Endothelial cell of umbilical vein (primary cell): ENCODE results near the gene SPHK2. TPM values are rescaled to one million over a fixed set of nuclear protein-coding genes. Genes with fewer than 3 reads are reported as not detected.

ENCODE experiments used
- BruUV-seq: library from RNA; stranded (reverse); fragments of 400-500 nt; replicated peaks from 2 replicates; lab custom pipeline; 2021; lab: Mats Ljungman, UMichigan
- CTCF ChIA-PET: fragments of 300-600, 350-600 bp; sonication (Branson Sonifier 250); formaldehyde crosslinking; loops from one replicate; lab custom pipeline; 2021; ENCODE audit warnings: antibody characterized with exemption, inconsistent platforms; lab: Charles Lee
- POLR2A ChIA-PET: fragments of 300-600, 350-600 bp; sonication (Branson Sonifier 250); formaldehyde crosslinking; loops from one replicate; lab custom pipeline; 2021; ENCODE audit warnings: antibody characterized with exemption, inconsistent platforms; lab: Charles Lee
- DNase-seq: peaks from one replicate; pipeline ENCODE4 v3.0.0-alpha.2; 2011; ENCODE audit warnings: low read depth, low spot score
- FAIRE-seq: peaks from 2 replicates; lab custom pipeline; 2011; peaks lifted over from hg19 to GRCh38; lab: Jason Lieb, UNC
- H2AFZ ChIP-seq: 2 replicates; pipeline ENCODE4 v1.6.0; 2012; ENCODE audit warnings: low read depth, low read length, control low read depth, inconsistent platforms
- H3K27ac ChIP-seq: 2 replicates; pipeline ENCODE4 v1.5.1; 2011; ENCODE audit warnings: low read depth, mild to moderate bottlenecking, control low read depth, low read length, moderate library complexity; ENCODE audit not compliant: insufficient read depth
- H3K27me3 ChIP-seq, 2 experiments: 2 replicates each; pipeline versions ENCODE4 v1.6.0 to v1.6.1; 2011; ENCODE audit warnings: low read length in 2 of 2, mixed read lengths in 1 of 2; ENCODE audit not compliant: control insufficient read depth in 2 of 2, insufficient read depth in 2 of 2
- H3K36me3 ChIP-seq, 2 experiments: 2 replicates in 1 of 2; 3 replicates in 1 of 2; pipeline ENCODE4 v1.5.1; 2011; ENCODE audit warnings: low read length in 2 of 2, mild to moderate bottlenecking in 1 of 2, moderate library complexity in 1 of 2; ENCODE audit not compliant: control insufficient read depth in 2 of 2, insufficient read depth in 2 of 2; ENCODE audit errors: extremely low read depth in 1 of 2
- H3K4me1 ChIP-seq: 3 replicates; pipeline ENCODE4 v1.5.1; 2011; ENCODE audit warnings: mild to moderate bottlenecking, low read length; ENCODE audit not compliant: control insufficient read depth, insufficient read depth; ENCODE audit errors: extremely low read depth
- H3K4me2 ChIP-seq: 2 replicates; pipeline ENCODE4 v1.6.1; 2011; ENCODE audit warnings: low read length, control low read depth, mixed read lengths; ENCODE audit not compliant: insufficient read depth
- H3K4me3 ChIP-seq, 3 experiments: fragments of 200-600 bp in 1 of 3; sonication (generic), shearing (Covaris generic) in 1 of 3; replicated peaks in 1 of 3; 2 replicates each; pipeline ENCODE4 v1.5.1; 2011 to 2016; ENCODE audit warnings: control low read depth in 3 of 3, low read length in 3 of 3, mild to moderate bottlenecking in 2 of 3, inconsistent platforms in 1 of 3, low read depth in 1 of 3, moderate library complexity in 1 of 3; ENCODE audit not compliant: insufficient read depth in 1 of 3
- H3K79me2 ChIP-seq: 2 replicates; pipeline ENCODE4 v1.6.0; 2012; ENCODE audit warnings: low read length, inconsistent platforms; ENCODE audit not compliant: control insufficient read depth, insufficient read depth
- H3K9ac ChIP-seq: replicated peaks from 2 replicates; pipeline ENCODE3; 2011; ENCODE audit warnings: low read length, control low read depth; ENCODE audit not compliant: insufficient read depth; ENCODE audit errors: extremely low read depth
- H3K9me1 ChIP-seq: replicated peaks from 3 replicates; pipeline ENCODE4 v1.6.0; 2011; ENCODE audit warnings: mild to moderate bottlenecking, low read length; ENCODE audit not compliant: control insufficient read depth, insufficient read depth; ENCODE audit errors: extremely low read depth
- H3K9me3 ChIP-seq: replicated peaks from 2 replicates; pipeline ENCODE4 v1.5.1; 2012; ENCODE audit warnings: low read length, inconsistent platforms; ENCODE audit not compliant: control insufficient read depth, insufficient read depth
- H4K20me1 ChIP-seq: replicated peaks from 2 replicates; pipeline ENCODE3; 2011; ENCODE audit warnings: mild to moderate bottlenecking, low read length; ENCODE audit not compliant: control insufficient read depth, insufficient read depth; ENCODE audit errors: extremely low read depth
- EZH2 ChIP-seq: IDR thresholded peaks from 2 replicates; pipeline ENCODE4 v1.6.1; 2012; ENCODE audit warnings: borderline replicate concordance, low read depth, mild to moderate bottlenecking, moderate library complexity, low read length, inconsistent platforms; ENCODE audit not compliant: severe bottlenecking
- FOS ChIP-seq: IDR thresholded peaks from 2 replicates; pipeline ENCODE4 v1.6.1; 2011; ENCODE audit warnings: mild to moderate bottlenecking, low read length, moderate library complexity, borderline replicate concordance; ENCODE audit not compliant: insufficient read depth
- GATA2 ChIP-seq: IDR thresholded peaks from 2 replicates; pipeline ENCODE4 v1.7.0; 2011; ENCODE audit warnings: low read depth, mild to moderate bottlenecking, moderate library complexity, mixed read lengths, low read length; ENCODE audit not compliant: insufficient read length, insufficient read depth
- JUN ChIP-seq: IDR thresholded peaks from 2 replicates; pipeline ENCODE4 v1.6.1; 2011; ENCODE audit warnings: borderline replicate concordance, low read depth; ENCODE audit not compliant: insufficient read length, insufficient read depth
- MYC ChIP-seq: IDR thresholded peaks from one replicate; pipeline ENCODE4 v1.6.1; 2011; ENCODE audit warnings: mild to moderate bottlenecking, low read depth, low read length
- POLR2A ChIP-seq: IDR thresholded peaks from 2 replicates; pipeline ENCODE4 v1.6.1; 2012; ENCODE audit warnings: low read depth, mild to moderate bottlenecking, control low read depth, low read length
- POLR2AphosphoS5 ChIP-seq: IDR thresholded peaks from 2 replicates; pipeline ENCODE4 v1.6.1; 2012; ENCODE audit warnings: low read depth, mild to moderate bottlenecking, control low read depth, low read length, moderate library complexity; ENCODE audit not compliant: insufficient read depth
- dilution Hi-C: fragments of 300-500 bp; cut with MboI; formaldehyde crosslinking; loops from one replicate; pipeline ENCODE4 v1.15.0; 2019; ENCODE audit warnings: low sequenced_read_pairs; ENCODE audit not compliant: extremely low pct_ligation_motif_present
- intact Hi-C: fragments of 100-400 bp; cut with micrococcal nuclease; formaldehyde crosslinking; loops from one replicate; pipeline ENCODE4 v1.10.0; 2022
- polyA plus RNA-seq, 4 experiments: library from polyadenylated mRNA; depleted of rRNA in 3 of 4; stranded (reverse) in 3 of 4; unstranded in 1 of 4; fragments of >200 nt; gene quantifications; 2 replicates each; pipeline versions ENCODE4 v1.2.1 to v1.2.3, GENCODE V29; 2011 to 2012; ENCODE audit warnings: missing spikeins in 1 of 4
- total RNA-seq: library from RNA; stranded (reverse); gene quantifications from 2 replicates; pipeline ENCODE4 v1.2.3, GENCODE V29; 2021
- TF ChIP-seq, protein P1 (sequence below): IDR thresholded peaks from 2 replicates; pipeline ENCODE4 v1.6.1; 2011; ENCODE audit not compliant: insufficient read depth, insufficient read length
- TF ChIP-seq, protein P2 (sequence below), 2 donors: IDR thresholded peaks; 1 replicate in 1 of 2; 2 replicates in 1 of 2; pipeline ENCODE4 v1.5.1; 2011; ENCODE audit warnings: low read length in 2 of 2, mild to moderate bottlenecking in 2 of 2, moderate library complexity in 2 of 2, control low read depth in 1 of 2, inconsistent platforms in 1 of 2, low read depth in 1 of 2; ENCODE audit not compliant: insufficient read depth in 1 of 2; ENCODE audit errors: extremely low read depth in 1 of 2

The SPHK2 gene
- total and polyA plus RNA-seq, 2 donors (not counting 3 experiments of a cell fraction or from before 2014, with no cell fraction given) = 20.2 to 31.1 TPM

DNA sequence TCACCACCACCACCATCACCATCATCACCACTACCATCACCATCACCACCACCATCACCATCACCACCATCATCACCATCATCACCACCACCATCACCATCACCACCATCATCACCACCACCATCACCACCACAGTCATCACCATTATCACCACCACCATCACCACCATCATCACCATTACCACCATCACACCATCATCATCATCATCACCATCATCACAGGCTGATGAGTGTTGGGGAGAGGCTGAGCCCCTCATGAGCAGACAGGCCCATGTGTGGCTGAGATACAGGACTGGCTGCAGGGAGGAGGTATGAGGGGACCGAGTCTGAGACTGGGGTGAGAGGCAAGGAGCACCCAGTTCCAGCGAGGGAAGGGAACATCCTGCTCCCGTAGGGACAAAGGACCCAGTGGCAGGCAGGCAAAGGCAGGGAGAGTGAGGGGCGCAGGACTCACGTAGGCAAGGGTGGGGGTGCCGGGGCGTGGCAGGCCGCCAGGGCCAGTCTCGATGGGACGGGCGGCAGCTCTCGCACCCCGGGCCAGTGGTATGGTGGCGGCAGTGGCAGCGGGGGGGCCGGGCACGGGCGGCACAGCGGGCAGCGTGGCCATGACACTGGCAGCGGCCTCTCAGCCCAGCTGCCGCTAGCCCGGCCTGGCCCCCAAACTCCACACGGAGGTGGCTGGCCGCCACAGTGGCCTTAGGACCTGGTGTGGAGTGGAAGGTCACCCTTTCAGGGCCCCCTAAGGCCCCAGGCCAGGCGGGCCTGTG lies 50.8 kb downstream of the SPHK2 start:
- Histone ChIP-seq H3K4me1 (no peaks in the 10 kb centered on the region), H3K79me2 (no peaks in the 10 kb centered on the region), H4K20me1 (no peaks in the 10 kb centered on the region), H3K4me3 (no peak overlapping the region), H3K9me3 (no peaks in the 10 kb centered on the region), H2AFZ (no peak overlapping the region), H3K9ac (no peak overlapping the region), H3K9me1 (no peaks in the 10 kb centered on the region), H3K4me2 (no peak overlapping the region), H3K36me3 (no peaks in the 10 kb centered on the region), H3K27ac (no peak overlapping the region), H3K27me3 (no peaks in the 10 kb centered on the region)
- dilution Hi-C loops (no loop called here), intact Hi-C loops (no loop called here)
- ChIA-PET POLR2A (interaction anchor here (0.5 kb wide), 1 partner anchor 175 kb away, joined by 3 read pairs; no protein-coding TSS in a partner anchor), CTCF (no interaction called here)
- DNase-seq (no peak), FAIRE-seq (no peak)
- no TSS peak for BruUV-seq
- TF ChIP-seq EZH2 (no peak), POLR2AphosphoS5 (no peak), POLR2A (no peak), FOS (no peak), JUN (no peak), GATA2 (no peak), MYC (no peak)
- TF ChIP-seq, protein P1, sequence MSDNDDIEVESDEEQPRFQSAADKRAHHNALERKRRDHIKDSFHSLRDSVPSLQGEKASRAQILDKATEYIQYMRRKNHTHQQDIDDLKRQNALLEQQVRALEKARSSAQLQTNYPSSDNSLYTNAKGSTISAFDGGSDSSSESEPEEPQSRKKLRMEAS = no peak
- TF ChIP-seq, protein P2, sequence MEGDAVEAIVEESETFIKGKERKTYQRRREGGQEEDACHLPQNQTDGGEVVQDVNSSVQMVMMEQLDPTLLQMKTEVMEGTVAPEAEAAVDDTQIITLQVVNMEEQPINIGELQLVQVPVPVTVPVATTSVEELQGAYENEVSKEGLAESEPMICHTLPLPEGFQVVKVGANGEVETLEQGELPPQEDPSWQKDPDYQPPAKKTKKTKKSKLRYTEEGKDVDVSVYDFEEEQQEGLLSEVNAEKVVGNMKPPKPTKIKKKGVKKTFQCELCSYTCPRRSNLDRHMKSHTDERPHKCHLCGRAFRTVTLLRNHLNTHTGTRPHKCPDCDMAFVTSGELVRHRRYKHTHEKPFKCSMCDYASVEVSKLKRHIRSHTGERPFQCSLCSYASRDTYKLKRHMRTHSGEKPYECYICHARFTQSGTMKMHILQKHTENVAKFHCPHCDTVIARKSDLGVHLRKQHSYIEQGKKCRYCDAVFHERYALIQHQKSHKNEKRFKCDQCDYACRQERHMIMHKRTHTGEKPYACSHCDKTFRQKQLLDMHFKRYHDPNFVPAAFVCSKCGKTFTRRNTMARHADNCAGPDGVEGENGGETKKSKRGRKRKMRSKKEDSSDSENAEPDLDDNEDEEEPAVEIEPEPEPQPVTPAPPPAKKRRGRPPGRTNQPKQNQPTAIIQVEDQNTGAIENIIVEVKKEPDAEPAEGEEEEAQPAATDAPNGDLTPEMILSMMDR (IDR thresholded peaks at IDR 0.05; ENCODE audit: extremely low read depth in 1 of 2, insufficient read depth in 1 of 2, low read depth in 1 of 2, low read length in 2 of 2) = no peak
